Activated CD8-positive, alpha-beta memory T cell treated with anti-CD3 and anti-CD28 coated beads, Interleukin-2, amount 50 U/mL, for 4 hours (primary cell): ENCODE results near the gene BTN2A1.
A peak's percentile ranks its signal among the peaks of the same experiment; 100 is the strongest.

Experiments used
- DNase-seq: peaks from one replicate; pipeline ENCODE4 v3.0.0-alpha.2; 2020

The BTN2A1 gene

DNA sequence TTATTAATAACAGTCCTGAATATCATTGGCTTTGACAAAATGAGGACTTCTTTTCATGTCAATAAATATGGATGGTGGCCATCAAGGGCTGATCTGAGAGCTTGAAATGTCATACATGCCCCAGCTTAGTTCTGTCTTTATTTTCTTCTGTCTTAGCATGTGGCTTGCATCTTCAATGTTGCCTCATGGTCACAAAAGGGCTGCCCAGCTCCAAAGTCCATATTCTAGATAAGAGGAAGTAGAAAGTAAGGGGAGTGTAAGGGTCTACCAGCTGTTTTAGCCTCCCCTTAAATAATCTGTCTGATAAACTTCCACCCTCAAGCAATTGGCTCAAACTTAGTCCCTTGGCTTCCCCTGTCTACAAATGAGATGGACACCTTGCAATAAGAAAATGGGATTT is 14.2 kb downstream of the BTN2A1 start:
- no peak for DNase-seq

DNA sequence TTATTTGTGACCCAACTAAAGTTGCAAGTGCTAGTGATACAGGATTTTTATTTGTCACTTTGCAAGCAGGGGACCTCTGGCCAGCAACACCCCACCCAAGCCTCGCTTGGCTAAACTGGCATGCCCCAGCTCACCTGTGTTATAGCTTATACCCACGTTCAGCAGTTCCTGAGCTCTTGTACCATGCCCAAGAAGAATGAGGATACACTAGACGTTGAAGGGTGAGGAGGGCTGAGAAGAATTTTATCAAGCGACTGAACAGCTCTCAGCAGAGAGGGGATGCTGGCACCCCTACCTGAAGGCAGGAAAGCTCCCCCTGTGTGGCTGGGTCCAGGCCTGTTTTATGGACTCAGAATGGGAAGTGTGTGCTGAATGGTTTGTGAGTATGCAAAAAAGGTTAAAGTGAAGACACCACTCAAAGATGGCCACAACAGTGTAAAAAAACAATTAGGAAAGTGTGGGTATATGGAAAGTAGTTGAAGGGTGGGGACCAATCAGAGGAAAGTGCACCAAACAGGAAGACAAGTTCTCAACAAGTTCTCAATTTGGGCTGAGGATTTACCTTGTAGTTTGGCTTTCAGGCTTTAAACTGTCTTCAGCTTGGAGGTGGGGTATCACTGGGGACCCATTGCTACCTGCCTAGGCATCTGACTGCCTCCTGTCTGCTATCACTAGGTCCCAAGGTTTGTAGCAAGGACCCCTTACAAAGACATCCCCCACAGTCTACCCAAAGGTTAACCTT is 15.0 kb downstream of the BTN2A1 start:
- no peak for DNase-seq

DNA sequence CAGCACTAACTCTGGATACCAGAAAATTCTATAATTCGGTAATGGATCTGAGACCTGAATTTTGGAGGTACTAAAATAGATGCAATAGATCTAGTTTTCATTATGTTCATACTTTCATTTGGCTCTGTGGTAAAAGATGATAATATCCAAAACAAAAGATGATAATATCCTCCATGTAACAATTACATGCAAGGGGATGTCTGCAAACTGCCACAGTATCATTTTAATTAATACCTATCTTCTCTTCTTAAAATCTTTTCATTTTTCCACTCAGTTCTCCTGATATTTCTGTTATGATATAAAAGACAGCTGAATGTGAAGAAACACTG is 15.6 kb downstream of the BTN2A1 start:
- no peak for DNase-seq

DNA sequence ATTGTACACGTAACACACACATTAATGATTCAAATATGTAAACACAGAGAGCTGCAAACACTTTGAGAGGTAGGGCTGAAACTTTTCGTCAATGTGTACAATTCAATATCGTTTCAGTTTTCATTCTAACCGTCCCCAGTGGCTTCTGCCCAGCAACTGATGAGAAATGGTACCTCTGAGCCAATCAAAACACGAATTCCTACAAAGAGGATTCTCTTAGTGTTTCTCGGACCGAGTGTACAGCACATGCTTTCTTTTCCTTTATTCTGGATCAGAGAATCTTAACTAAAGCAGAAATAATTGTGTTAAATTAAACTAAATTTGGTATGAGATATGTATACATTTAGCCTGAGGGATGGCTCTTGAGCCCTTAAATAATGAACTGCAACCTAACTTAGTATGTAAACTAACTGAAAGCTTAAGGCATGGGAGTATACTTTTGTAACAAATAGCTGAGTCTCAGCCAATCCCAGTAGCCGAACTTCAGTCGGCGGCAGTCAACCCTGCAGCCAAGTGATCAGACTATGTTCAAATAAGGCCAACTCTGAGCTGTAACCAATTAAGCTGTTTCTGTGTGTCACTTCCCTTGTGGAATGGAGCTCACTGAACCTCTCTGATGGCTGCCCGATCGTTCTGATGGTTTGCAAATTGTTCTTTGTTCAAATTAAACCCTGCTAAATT is 16.1 kb downstream of the BTN2A1 start:
- peak; percentile 77 for DNase-seq

DNA sequence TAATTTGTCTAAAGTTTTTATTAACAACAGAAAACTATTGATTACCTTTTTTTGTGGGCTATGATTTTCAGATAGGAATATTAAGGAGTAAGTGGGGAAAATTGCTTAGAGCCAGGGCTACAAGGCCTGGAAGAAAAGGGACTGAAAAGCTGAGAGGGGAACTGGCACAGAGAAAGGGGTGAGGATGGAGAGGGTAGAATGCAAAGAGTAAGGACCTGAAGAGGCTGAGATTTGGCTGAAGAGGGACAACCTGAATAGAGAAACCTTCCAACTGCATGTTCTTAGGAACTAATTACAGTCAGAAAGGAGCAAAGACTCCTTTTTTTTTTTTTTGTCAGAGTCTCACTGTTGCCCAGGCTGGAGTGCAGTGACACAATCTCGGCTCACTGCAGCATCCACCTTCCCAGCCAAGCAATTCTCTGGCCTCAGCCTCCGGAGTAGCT is 16.7 kb downstream of the BTN2A1 start:
- no peak for DNase-seq

DNA sequence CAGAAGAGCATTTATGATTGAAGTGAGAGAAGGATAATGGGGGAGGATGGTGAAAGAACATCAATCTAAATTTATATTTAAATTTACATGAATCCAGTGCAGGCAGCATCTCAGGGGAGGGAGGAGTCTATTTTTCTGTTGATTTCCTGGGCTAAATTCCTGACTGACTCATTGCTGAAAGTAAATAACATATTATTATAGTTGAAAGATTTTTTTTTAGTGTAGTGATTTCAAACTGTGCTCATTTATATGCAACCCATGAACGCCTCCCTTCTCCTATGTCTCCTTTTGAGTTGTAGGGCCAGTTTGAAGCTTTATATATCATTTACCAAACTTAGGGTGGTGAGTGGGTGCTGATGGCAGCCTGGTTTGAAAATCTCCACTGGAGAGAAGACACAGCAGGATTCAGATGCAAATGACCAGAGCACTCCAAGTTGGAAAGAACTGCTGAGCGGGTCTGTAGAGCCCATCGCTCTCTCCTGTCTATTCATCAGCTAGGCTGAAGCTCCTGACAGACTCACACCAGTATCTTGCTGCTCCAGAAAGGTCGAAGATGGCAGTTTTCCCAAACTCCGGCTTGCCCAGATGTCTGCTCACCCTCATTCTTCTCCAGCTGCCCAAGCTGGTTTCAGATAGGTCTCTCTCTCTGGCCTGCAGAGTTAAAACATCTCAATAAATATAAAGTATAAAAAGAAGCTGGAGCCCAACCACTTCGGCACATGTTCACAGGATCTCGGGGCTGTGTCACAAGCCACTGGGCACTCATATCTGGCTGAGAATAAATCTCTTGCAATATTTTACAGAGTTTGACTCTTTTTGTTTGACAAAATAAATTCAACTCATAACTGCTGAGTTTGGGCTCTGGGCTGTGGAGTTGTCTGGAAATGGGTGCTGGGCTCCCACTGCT is 18.3 kb downstream of the BTN2A1 start:
- no peak for DNase-seq

- DNase-seq = no peak
These were observed 19.1 kb downstream of the BTN2A1 start for GRCh38 chr6:26476896-26477295.

- DNase-seq = no peak
These were observed 19.7 kb downstream of the BTN2A1 start for GRCh38 chr6:26477426-26477825.

- DNase-seq = no peak
These were observed 20.6 kb downstream of the BTN2A1 start for GRCh38 chr6:26478100-26478984.

GRCh38 chr6:26478985-26479278 is 21.2 kb downstream of the BTN2A1 start:
- no peak for DNase-seq

DNA sequence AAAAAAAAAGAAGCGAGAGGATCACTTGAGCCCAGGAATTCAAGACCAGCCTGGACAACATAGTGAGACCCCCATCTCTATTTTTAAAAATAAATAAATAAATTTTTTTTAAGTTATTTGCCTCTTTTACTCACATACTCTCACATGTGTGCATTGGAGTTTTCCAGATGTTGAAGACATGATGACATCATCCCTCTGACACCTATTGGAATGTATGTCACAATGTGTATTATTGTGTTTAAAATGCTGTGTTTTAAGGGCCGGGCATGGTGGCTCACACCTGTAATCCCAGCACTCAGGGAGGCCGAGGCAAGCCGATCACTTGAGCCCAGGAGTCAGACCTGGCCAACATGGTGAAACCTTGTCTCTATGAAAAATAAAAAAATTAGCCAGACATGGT is 24.6 kb downstream of the BTN2A1 start:
- no peak for DNase-seq

DNA sequence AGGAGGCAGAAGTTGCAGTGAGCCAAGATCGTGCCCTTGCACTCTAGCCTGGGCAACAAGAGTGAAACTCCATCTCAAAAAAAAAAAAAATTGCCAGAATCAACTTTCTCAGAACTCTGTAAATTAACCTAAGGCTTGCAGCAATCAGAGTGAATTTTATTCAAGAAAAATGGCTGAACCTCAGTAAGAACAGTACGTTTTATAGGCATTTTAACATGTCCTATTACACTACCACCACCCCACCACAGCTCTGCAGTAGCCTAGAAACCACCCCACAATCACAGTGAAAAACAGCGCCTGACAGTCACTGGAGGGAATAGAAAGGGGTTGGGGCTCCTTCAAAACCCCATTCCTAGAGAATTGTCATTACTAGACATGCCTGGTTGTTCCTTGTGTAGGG is 26.0 kb downstream of the BTN2A1 start:
- no peak for DNase-seq

- DNase-seq = no peak
These were observed 26.4 kb downstream of the BTN2A1 start for GRCh38 chr6:26484161-26484560.

DNA sequence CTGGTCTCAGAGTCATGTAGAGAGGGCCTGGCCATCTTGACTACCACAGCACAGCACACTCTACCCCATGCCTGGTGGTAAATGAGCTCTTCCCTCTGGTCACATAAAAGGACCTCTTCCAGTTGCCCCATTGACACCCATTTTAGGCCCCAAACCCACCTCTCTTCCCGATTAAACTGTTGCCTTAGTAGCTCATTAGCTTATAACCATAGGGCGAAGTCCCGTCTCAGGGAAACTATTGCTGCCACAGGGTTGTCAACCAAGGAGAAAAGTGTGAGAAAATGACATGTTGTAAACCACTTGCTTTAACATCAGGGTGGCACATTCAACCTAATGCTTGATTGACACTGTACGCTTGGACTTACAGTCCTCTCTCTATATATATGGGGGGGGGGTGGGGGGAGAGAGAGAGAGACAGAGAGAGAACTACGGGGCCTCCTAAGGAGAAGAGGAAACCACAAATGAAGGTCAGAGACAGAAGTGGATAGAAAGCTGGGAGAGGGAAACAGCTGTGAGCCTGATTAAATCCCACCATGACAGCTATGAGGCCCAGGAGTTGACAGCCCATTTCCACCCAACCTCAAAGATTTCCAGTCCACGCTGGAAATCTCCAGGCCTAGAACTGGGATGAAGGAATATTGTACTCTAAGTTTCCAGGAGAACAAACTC is 27.5 kb downstream of the BTN2A1 start:
- no peak for DNase-seq

DNA sequence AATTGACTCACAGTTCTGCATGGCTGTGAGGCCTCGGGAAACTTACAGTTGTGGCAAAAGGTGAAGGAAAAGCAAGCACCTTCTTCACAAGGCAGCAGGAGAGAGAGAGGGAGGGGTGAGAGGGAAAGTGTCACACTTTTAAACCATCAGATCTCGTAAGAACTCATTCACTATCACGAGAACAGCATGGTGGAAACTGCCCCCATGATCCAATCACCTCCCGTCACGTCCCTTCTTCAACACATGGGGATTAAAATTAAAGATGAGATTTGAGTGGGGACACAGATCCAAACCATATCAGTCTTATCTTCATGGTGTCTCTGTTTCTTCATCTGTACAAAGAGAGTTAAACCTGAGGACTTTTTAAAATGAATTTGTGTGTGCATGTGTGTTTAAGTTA is 28.6 kb downstream of the BTN2A1 start:
- DNase-seq = no peak

GRCh38 chr6:26487466-26487865 is 29.7 kb downstream of the BTN2A1 start:
- DNase-seq = no peak

DNA sequence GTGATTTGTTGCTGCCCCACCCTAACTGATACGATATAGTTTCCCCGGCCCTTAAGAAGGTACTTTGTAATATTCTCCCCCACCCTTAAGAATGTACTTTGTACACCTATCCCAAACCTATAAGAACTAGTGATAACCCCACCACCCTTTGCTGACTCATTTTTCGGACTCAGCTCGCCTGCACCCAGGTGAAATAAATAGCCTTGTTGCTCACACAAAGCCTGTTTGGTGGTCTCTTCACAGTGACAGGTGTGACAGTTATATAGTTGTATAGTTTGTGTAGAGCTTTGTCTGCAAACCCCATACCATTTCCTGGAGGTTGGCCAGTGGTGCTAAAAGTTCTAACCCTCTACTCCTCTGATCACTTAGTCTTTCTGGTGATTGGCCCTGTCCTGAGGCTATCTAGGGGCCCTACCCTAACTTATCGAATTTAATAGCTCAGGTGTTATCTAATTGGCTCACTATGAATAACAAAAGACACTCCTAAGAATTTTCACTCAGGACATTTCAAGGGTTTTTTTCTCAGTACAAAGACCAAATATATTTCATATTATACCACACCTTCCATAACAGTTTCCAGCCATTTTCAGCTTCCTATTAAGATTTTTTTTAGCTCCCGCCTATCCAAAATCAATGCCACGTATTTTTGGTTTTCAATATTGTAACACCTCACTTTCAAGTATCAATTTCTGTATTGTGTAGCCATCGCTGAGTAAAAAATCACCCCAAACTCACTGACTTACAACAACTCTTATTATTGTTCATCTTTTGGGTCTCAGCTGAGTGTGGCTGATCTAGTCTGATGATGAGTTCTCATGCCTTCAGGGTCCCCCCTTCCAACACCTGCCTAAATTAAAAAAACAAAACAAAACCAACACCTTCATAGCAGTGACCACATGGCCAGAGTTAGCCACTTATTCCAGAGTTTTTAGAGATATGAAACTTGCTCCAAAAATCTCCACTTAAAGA is 32.5 kb downstream of the BTN2A1 start:
- no peak for DNase-seq

DNA sequence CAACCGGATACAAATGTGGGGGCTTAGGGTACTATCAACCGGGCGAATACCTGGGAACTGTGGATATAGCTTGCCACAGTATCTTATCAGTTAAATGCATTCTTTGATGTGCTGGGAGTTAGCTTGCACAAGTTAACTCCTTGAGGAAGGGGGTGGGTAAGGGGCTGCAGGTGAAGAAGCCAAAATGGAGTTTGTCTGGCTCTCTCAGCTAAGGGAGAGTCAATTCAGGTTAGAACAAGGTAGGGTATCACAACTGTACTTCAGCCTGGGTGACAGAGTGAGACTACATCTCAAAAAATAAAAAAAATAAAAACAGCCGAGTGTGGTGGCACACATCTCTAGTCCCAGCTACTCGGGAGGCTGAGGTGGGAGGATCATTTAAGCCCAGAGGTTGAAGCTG is 33.8 kb downstream of the BTN2A1 start:
- DNase-seq = no peak

- DNase-seq = no peak
These were observed 35.5 kb downstream of the BTN2A1 start for GRCh38 chr6:26493258-26493657.

DNA sequence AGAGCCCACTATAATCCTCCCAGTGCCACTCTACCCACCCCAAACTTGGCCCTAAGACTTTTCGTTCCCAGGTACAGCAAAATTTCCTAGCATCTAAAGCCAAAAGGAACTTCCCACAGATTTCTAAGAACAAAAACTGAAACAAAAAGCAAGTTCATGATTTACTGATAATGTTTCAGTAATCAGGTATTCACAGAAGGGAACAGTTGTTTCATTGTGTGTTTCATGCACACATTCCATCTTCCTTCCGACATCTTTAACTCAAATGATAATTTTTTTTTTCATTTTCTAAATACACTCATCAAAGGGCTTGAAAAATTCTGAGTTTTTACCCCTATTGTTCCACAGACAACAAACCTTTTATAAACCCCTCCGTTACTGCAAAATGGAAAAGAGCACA is 36.4 kb downstream of the BTN2A1 start:
- no peak for DNase-seq

DNA sequence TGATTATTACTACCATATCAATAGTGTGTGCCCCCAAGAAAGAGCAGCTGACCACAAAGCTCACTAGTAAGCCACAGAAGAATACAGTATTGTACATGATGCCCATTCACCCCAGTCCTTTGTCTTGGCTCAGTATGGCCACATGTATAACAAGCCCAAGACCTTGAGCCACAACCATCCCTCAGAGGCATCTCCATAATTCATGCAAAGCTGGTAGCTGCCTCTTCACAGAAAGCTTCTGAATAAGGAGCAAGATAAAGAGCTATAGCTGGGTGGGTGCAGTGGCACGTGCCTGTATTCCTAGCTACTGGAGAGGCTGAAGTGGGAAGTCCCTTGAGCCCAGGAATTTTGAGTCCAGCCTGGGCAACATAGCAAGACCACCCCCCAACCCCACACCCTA is 37.5 kb downstream of the BTN2A1 start:
- no peak for DNase-seq
